ENCODE measurements around the gene APP.
"Not testable (repeated sequence)": the region's sequence is repeated elsewhere in the genome, so short reads cannot be mapped to it uniquely, and the experiment has no call there.

Gene APP

DNA sequence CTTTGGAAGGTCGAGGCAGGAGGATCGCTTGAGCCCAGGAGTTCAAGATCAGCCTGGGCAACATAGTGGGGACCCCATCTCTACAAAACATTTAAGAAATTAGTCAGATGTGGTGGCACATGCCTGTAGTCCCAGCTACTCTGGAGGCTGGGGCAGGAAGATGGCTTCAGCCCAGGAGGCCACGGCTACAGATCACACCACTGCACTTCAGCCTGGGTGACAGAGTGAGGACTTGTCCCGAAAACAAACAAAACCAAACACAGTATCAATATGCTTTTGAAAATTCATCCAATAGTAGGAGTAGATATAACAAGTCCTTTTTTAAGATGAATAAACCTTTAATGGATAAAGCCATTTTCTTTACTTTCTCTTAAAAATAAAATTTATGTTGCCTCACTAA lies 8.5 kb downstream of the APP start:
- DNase-seq: no peak

DNA sequence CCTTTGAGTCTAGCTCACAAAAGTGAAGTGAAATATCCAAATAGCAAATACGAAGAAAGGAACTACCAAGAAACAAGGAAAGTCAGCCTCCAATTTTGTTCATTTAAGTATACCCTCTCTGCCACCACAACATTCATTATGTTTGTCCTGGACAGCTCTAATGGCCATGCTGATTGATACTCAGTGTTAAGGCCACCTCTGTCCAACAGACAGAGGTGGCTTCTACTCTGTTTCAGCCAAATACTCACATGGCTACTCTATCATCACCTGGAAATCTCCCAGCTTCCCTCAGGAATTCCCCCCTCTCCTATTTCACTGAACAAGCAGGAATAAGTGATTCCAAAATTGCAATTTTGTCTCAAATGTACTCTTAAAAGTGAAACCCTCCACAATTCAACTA lies 10.7 kb downstream of the APP start:
- DNase-seq: no peak

DNA sequence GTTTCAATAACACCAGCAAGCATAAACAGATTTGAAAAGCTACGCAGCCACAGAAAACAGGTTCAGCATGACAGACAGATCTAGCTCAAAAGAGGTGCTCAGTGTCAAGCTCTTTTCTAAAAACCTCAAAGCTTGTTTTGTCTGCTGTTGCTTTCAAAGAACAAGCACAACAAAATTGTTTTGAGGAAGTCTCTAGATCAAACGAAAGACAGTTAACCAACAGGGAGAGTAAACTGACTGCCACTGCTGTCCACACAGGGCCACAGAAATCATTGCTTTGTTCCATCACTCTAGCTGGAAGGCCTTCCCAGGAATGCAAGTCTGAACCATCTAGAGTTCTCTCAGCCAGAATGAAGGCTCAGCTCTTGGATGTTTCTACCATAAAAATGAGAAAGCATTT lies 12.8 kb downstream of the APP start:
- no peak for DNase-seq

GRCh38 chr21:26154753-26155152 lies 15.8 kb downstream of the APP start:
- DNase-seq: no peak

- no peak for DNase-seq
Measured at GRCh38 chr21:26153758-26154157, 16.8 kb downstream of the APP start.

GRCh38 chr21:26148840-26149354 lies 21.7 kb downstream of the APP start:
- no peak for DNase-seq

DNA sequence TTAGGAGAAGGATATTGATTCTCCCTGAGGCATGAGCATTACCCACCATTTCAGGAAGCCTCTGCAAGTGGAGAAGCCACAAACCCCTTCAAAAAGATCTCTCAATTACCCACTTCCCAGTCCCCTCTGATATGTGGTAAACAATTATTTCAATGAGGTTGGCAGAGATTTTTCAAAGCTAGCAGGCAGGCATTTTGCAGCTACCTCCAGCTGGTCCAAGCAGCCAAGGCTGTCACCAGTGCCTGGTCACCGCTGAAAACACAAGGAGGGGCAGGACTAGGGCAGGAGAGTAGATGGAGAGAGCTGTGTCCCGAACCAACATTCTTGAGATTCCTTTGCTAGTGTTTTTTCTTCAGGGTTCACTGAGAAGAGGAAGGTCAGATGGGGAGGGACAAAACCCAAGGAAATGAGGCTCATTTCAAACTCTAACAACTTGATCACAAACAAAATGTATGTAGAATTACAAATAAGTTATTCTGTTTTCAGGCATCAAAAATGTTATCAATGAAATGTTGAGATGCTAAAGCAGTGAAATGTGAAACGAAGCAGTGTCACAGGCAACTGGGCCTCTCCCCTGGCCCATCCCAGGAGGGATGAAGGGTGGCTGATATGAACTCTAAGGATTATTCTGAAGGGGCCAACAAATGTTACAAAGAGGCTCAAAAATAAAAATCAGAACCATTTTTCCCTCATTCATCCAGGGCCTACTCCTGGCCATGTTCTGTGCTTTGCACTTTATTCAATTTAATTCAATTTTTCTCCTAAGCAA lies 22.3 kb downstream of the APP start:
- DNase-seq: no peak

DNA sequence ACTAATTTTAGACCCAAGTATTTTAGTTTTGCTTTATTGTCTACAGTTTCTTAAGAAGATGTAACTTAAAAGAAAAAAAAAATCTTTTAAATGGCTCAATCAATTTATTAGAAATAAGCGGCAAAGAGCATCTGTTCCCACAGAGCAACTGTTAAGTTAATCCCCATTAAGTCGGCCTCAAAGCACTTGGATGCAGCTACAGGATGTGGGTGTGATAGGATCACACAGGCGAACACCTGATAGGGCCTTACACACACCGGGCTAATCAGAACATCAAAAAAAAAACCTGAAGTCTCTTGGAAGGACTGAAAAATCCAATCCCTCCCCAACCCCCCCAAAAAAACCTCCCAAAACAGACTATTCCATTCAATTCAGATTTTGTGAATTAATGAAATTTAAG lies 23.0 kb downstream of the APP start:
- DNase-seq: no peak

- no peak for DNase-seq
Measured at GRCh38 chr21:26146681-26147080, 23.9 kb downstream of the APP start.

GRCh38 chr21:26144031-26144430 lies 26.5 kb downstream of the APP start:
- no peak for DNase-seq

GRCh38 chr21:26142363-26142762 lies 28.2 kb downstream of the APP start:
- DNase-seq: no peak

DNA sequence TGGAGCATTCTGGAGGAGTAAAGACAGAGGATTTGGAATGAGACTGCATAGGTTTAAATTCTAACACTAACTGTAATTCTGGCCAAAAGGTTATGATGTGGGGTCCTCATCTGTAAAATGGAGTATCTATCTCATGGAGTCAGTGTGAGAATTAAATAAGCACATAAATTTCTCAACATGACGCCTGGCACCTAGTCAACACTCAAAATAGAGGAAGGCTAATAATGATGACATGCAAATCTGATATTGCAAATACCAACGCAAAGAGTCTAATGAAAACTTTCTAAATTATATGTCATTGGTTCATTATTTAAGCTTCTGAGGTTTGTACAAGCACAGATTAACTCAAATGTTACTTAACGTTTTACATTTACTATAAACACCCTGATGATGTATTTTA lies 29.6 kb downstream of the APP start:
- no peak for DNase-seq

DNA sequence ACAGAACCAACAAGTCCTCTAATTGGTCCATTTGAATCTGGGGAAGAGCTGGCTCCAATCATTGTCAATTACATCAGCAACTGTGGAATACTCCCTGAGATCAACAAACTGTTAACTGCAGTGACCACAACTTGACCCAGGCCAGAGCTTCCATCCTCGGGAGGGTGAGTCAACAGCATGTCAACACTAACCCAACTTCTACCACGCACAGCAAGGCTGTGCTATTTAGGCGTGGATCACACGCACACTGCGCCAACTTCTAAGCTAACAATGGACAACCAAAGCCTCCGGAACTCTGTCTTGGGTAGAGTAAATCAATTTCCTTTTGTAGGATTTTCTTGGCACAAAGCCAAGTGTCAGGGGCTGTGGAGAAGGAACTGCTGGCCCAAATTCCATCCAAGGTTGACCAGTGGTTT lies 30.4 kb downstream of the APP start:
- DNase-seq: no peak

DNA sequence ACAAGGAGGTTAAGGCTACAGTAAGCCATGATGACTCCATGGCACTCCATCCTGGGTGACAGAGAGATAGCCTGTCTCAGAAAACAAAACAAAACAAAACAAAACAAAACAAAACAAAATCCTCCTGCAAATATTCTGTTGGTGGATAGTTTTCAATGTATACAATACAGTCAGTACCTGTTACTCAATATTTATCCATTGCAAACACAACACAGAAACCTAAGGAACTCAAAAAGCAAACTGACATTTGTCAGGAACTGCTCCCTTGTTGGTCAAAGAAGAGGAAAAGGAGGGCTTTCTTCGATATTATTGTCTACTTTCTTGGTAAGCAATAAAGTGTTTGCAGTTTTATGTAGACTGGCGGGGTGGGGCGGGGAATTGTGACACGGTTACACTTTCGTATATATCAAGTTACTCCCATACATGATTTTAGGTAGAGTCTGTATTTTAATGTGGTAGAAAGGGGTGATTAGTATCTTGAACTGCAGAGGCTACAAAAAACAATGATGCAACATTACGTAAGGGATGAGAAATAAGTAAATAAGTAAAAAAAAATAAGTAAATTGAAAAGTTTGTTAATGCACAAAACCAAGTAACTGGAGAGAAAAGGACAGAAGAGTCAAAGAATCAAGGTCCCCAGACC lies 31.8 kb downstream of the APP start:
- DNase-seq: no peak

GRCh38 chr21:26137379-26138060 lies 33.0 kb downstream of the APP start:
- DNase-seq: no peak

DNA sequence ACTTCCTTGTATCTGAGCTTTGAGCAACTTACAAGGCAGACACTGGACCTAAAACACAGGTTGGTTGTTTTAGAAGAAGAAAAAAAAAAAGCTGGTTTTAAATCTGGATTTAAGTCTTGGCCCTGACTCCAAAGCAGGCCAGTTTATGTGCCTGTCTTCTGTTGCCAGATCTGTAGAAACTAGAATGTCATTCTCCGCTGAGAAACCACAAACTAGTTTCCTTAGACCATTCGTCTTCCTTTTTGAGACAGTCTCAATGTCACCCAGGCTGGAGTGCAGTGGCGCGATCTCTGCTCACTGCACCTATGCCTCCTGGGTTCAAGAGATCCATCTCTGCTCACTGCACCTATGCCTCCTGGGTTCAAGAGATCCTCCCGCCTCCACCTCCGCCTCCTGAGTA lies 33.9 kb downstream of the APP start:
- no peak for DNase-seq

DNA sequence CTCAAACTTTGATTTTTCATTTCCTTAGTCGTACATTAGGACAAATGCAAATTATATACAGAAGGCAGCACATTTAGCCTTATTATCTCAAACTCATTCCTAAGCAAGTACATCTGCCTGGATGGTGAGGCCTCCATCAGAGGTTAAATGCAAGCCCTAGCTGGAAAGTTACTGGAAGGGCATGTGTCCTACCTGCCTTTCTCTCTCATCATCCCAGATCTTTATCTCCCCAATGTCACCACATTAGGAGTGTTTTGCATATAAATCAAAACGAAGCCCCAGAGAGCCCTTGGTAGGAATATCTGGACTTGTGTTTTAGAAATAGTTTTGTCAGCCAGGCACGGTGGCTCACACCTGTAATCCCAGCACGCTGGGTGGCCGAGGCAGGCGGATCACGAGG lies 35.0 kb downstream of the APP start:
- no peak for DNase-seq

GRCh38 chr21:26131554-26131953 lies 39.0 kb downstream of the APP start:
- no peak for DNase-seq

DNA sequence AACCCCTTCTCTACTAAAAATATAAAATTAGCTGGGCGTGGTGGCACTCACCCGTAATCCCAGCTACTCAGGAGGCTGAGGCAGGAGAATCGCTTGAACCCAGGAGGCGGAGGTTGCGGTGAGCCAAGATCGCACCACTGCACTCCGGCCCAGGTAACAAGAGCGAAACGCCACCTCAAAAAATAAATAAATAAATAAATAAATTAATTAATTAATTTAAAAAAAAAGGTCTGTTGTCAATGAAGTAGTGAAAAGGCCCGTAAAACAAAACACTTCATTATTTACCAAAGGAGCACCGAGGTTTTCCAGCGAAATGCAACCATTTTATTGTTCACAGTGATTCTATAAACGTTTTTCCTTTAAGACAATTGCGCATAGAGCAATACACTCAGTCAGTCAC lies 39.5 kb downstream of the APP start:
- not testable (repeated sequence) for DNase-seq

- no peak for DNase-seq
Measured at GRCh38 chr21:26130249-26130881, 40.2 kb downstream of the APP start.

DNA sequence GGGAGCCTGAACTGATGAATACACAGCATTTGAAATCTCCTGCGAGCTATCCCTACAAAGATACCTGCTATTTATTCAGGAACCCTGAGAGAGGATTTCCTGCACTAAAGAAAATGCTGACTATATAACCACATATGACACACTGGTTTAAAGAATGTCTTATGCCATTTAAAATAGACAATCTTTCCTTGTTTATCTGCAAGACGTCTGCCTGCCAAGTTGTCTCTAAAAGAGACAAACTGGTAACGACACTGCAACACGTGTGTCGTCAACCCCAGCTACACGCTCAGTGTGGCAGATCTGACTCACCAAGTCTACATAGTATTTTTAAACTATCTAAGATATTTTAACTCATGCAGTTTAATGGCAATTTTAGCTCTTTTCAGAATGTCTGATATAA lies 42.7 kb downstream of the APP start:
- DNase-seq: no peak

GRCh38 chr21:26127073-26127814 lies 43.3 kb downstream of the APP start:
- no peak for DNase-seq

- no peak for DNase-seq
Measured at GRCh38 chr21:26126168-26126553, 44.4 kb downstream of the APP start.
